GM21390 (cell line): Measurements from ENCODE around the gene IDUA.
"Not testable (repeated sequence)": the region's sequence is repeated elsewhere in the genome, so short reads cannot be mapped to it uniquely, and the experiment has no call there.

ENCODE experiments used
- ATAC-seq: cut with Tn5 transposase; IDR thresholded peaks from one replicate; pipeline ENCODE4 v1.9.1; 2021; ENCODE audit not compliant: unreplicated experiment

IDUA gene

DNA sequence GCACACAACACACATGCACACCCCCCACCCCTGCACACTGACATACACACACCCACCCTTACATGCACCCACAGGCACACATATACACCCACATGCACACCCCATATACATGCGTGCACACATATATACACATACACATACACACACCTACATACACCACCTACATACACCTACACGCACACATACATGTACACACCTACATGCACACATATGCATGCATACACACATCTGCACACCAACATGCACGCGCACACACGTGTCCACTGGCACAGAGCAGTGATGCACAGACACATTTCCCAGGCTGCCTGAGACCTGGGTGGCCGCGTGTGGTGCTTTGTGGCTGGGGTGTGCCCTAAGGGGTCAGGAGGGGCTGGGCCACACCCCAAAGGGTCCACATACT lies 56.3 kb downstream of the IDUA start:
- no peak for ATAC-seq

GRCh38 chr4:1043651-1044468 lies 57.0 kb downstream of the IDUA start:
- no peak for ATAC-seq

GRCh38 chr4:1044469-1045192 lies 57.8 kb downstream of the IDUA start:
- ATAC-seq, result no peak

DNA sequence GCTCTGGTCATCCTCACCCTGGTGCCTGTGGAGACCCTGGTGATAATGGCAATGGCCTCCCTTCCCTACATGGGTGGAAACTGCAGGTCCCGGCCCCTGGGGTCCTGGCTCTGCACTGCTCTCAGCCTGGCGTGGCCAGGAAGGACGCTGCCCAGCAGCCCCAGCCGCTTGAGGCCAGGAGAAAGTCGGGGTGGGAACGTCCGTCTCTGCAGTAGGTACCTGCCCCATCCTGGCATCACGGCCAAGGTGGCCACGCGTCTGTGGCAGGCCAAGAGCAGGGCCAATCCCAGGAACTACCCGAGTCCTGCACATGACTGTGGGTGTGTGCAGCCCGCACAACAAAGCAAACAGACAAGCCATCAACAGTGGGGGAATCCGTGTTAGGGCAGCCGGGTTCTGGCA lies 58.4 kb downstream of the IDUA start:
- no peak for ATAC-seq

- no peak for ATAC-seq
These were observed 58.9 kb downstream of the IDUA start for GRCh38 chr4:1045595-1046201.

DNA sequence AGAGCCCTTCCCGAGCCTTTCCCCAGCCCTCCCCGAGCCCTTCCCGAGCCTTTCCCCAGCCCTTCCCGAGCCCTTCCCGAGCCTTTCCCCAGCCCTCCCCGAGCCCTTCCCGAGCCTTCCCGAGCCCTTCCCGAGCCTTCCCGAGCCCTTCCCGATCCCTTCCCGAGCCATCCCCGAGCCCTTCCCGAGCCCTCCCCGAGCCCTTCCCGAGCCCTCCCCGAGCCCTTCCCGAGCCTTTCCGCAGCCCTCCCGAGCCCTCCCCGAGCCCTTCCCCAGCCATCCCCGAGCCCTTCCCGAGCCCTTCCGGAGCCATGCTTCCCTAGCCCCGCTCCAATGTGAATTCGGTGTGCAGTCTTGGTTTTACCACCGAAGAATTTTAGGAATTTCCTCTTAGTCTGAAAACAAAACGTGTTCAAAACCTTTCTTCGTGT lies 59.8 kb downstream of the IDUA start:
- ATAC-seq, result not testable (repeated sequence)

GRCh38 chr4:1047106-1047975 lies 60.5 kb downstream of the IDUA start:
- ATAC-seq, result no peak

GRCh38 chr4:1047976-1048772 lies 61.3 kb downstream of the IDUA start:
- ATAC-seq, result no peak

- ATAC-seq, result no peak
These were observed 62.1 kb downstream of the IDUA start for GRCh38 chr4:1048773-1049590.

- ATAC-seq, result no peak
These were observed 62.7 kb downstream of the IDUA start for GRCh38 chr4:1049591-1049905.

- no peak for ATAC-seq
These were observed 63.8 kb downstream of the IDUA start for GRCh38 chr4:1050486-1051213.

- no peak for ATAC-seq
These were observed 64.6 kb downstream of the IDUA start for GRCh38 chr4:1051472-1051871.

DNA sequence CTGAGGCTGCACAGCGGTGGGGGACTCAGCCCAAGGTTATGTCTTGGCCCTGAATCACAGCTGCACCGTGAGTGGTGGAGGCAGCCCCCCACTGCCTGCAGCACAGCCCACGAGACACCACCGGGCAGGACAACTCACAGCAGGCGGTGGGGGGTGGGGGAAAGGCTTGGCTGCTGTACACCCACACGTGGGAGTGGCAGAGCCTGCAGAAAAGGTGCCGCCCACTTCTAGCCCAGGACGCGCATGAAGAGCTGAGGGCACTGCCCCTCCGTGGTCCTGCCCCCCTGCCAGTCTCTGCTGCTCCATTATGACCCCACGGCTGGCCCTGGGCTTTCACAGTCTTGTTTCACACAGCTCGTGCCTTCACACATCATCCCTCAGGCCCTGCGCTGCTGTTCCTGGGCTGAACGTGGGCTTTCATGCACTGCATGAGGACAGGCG lies 65.4 kb downstream of the IDUA start:
- ATAC-seq, result no peak

GRCh38 chr4:1053080-1053661 lies 66.3 kb downstream of the IDUA start:
- ATAC-seq, result no peak

GRCh38 chr4:1053891-1054290 lies 67.0 kb downstream of the IDUA start:
- ATAC-seq, result not testable (repeated sequence)
